ENCODE data around the gene INTS4. TPM values are rescaled to one million over a fixed set of nuclear protein-coding genes. Genes with fewer than 3 reads are reported as not detected.

The INTS4 gene
- total and polyA plus RNA-seq, 2 experiments from 2014 or later = 24.6 to 47.6 TPM

Small RNA genes within 50 kb of the gene (small RNA-seq; reads per million reads assigned to genes)
- not detected for gene AP002812.4 (ENCODE audit: low replicate concordance)

Other genes starting within 250 kb of the INTS4 start
- gene RSF1, start 173.9 kb downstream of the INTS4 start, total RNA-seq (2014; rRNA removed; shearing (Covaris generic)) = 42.4 and 51.2 TPM in 2 replicates
- gene RSF1, start 173.9 kb downstream of the INTS4 start, polyA plus RNA-seq (2016; fragmentation: Nextera tagmentation; extraction: Ambion mirVana) = 164 and 188 TPM in 2 replicates
- 2.3 and 5.3 TPM in 2 replicates for gene AAMDC, start 173.5 kb downstream of the INTS4 start, total RNA-seq (2014; rRNA removed; shearing (Covaris generic))
- gene AAMDC, start 173.5 kb downstream of the INTS4 start, polyA plus RNA-seq (2016; fragmentation: Nextera tagmentation; extraction: Ambion mirVana) = 39.1 and 50.2 TPM in 2 replicates
- gene KCTD14, start 28.6 kb upstream of the INTS4 start, total RNA-seq (2014; rRNA removed; shearing (Covaris generic)) = 14.2 and 19.1 TPM in 2 replicates
- gene KCTD14, start 28.6 kb upstream of the INTS4 start, polyA plus RNA-seq (2016; fragmentation: Nextera tagmentation; extraction: Ambion mirVana) = 5.9 and 8.4 TPM in 2 replicates
- not detected in 2 replicates for gene THRSP, start 69.2 kb upstream of the INTS4 start, total RNA-seq (2014; rRNA removed; shearing (Covaris generic))
- gene THRSP, start 69.2 kb upstream of the INTS4 start, polyA plus RNA-seq (2016; fragmentation: Nextera tagmentation; extraction: Ambion mirVana) = not detected in 2 replicates
- gene NDUFC2, start 85.2 kb upstream of the INTS4 start, total RNA-seq (2014; rRNA removed; shearing (Covaris generic)) = 122 and 174 TPM in 2 replicates
- gene NDUFC2, start 85.2 kb upstream of the INTS4 start, polyA plus RNA-seq (2016; fragmentation: Nextera tagmentation; extraction: Ambion mirVana) = 711 and 755 TPM in 2 replicates
- gene ALG8, start 145.0 kb upstream of the INTS4 start, total RNA-seq (2014; rRNA removed; shearing (Covaris generic)) = 89.0 and 94.3 TPM in 2 replicates
- gene ALG8, start 145.0 kb upstream of the INTS4 start, polyA plus RNA-seq (2016; fragmentation: Nextera tagmentation; extraction: Ambion mirVana) = 125 and 130 TPM in 2 replicates
- 3.6 and 3.7 TPM in 2 replicates for gene KCTD21, start 194.0 kb upstream of the INTS4 start, total RNA-seq (2014; rRNA removed; shearing (Covaris generic))
- gene KCTD21, start 194.0 kb upstream of the INTS4 start, polyA plus RNA-seq (2016; fragmentation: Nextera tagmentation; extraction: Ambion mirVana) = 0.71 and 1.0 TPM in 2 replicates
- 10.0 and 10.7 TPM in 2 replicates for gene USP35, start 194.3 kb upstream of the INTS4 start, total RNA-seq (2014; rRNA removed; shearing (Covaris generic))
- gene USP35, start 194.3 kb upstream of the INTS4 start, polyA plus RNA-seq (2016; fragmentation: Nextera tagmentation; extraction: Ambion mirVana) = 1.7 and 2.5 TPM in 2 replicates

Data from GM23338 (cell line).